T-helper 1 cell treated with Interleukin-12 subunit alpha and Interleukin-12 subunit beta and Interleukin-4 antibody, amounts not matched to agents 30 ng/mL and 1 ng/mL, for 36 hours (primary cell): ENCODE measurements around the gene TXNDC11. TPM values are rescaled to one million over a fixed set of nuclear protein-coding genes. Genes with fewer than 3 reads are reported as not detected.

Experiments
- intact Hi-C: fragments of 100-400 bp; cut with micrococcal nuclease; formaldehyde crosslinking; loops from one replicate; pipeline ENCODE4 v1.15.1; 2024
- total RNA-seq: library from RNA; stranded (reverse); gene quantifications from 2 replicates; pipeline ENCODE4 v1.2.3, GENCODE V29; 2022

The TXNDC11 gene
- total RNA-seq, 1 donor from 2014 or later = 55.3 TPM

- intact Hi-C loops = no loop called here
Measured at GRCh38 chr16:11692651-11693050, 50.0 kb downstream of the TXNDC11 start.

GRCh38 chr16:11692171-11692570, 50.5 kb downstream of the TXNDC11 start:
- intact Hi-C loops = no loop called here

GRCh38 chr16:11691771-11692170, 50.9 kb downstream of the TXNDC11 start:
- intact Hi-C loops = no loop called here

GRCh38 chr16:11691235-11691634, 51.4 kb downstream of the TXNDC11 start:
- intact Hi-C loops = no loop called here

GRCh38 chr16:11689031-11689840, 53.4 kb downstream of the TXNDC11 start:
- intact Hi-C loops = no loop called here

- intact Hi-C loops = no loop called here
Measured at GRCh38 chr16:11688520-11688886, 54.2 kb downstream of the TXNDC11 start.

GRCh38 chr16:11687601-11688519, 54.8 kb downstream of the TXNDC11 start:
- intact Hi-C loops = no loop called here

- intact Hi-C loops = no loop called here
Measured at GRCh38 chr16:11686713-11687380, 55.8 kb downstream of the TXNDC11 start.

- intact Hi-C loops = no loop called here
Measured at GRCh38 chr16:11685844-11686618, 56.6 kb downstream of the TXNDC11 start.

- intact Hi-C loops = no loop called here
Measured at GRCh38 chr16:11684231-11685025, 58.2 kb downstream of the TXNDC11 start.

GRCh38 chr16:11683145-11683544, 59.5 kb downstream of the TXNDC11 start:
- intact Hi-C loops = no loop called here

GRCh38 chr16:11682655-11683096, 60.0 kb downstream of the TXNDC11 start:
- intact Hi-C loops = no loop called here

- intact Hi-C loops = no loop called here
Measured at GRCh38 chr16:11681976-11682654, 60.5 kb downstream of the TXNDC11 start.

GRCh38 chr16:11681556-11681955, 61.1 kb downstream of the TXNDC11 start:
- intact Hi-C loops = no loop called here

- intact Hi-C loops = no loop called here
Measured at GRCh38 chr16:11679941-11680911, 62.4 kb downstream of the TXNDC11 start.

GRCh38 chr16:11679250-11679649, 63.4 kb downstream of the TXNDC11 start:
- intact Hi-C loops = no loop called here

- intact Hi-C loops = loop anchor here (1.0 kb wide), 1 partner anchor 8 kb away; no protein-coding TSS in a partner anchor
Measured at GRCh38 chr16:11677959-11678881, 64.4 kb downstream of the TXNDC11 start.
